Astrocyte of the spinal cord (primary cell): ENCODE results near the gene SCGB1A1.
A peak's percentile ranks its signal among the peaks of the same experiment; 100 is the strongest.
"Not testable (repeated sequence)": the region's sequence is repeated elsewhere in the genome, so short reads cannot be mapped to it uniquely, and the experiment has no call there.

Source experiments
- DNase-seq: peaks from one replicate; pipeline ENCODE4 v3.0.0; 2011; ENCODE audit warnings: low read depth, low spot score
- H3K4me3 ChIP-seq: 2 replicates; pipeline ENCODE4 v1.5.1; 2011; ENCODE audit warnings: low read depth, mild to moderate bottlenecking, low read length, moderate library complexity
- in situ Hi-C: cut with HindIII; loops from 2 replicates; pipeline ENCODE4 v1.10.0; 2017; ENCODE audit warnings: low sequenced_read_pairs
- TF ChIP-seq, protein P1 (sequence below): IDR thresholded peaks from 2 replicates; pipeline ENCODE4 v1.5.1; 2012; ENCODE audit warnings: low read depth, mild to moderate bottlenecking, low read length, inconsistent platforms

The SCGB1A1 gene

DNA sequence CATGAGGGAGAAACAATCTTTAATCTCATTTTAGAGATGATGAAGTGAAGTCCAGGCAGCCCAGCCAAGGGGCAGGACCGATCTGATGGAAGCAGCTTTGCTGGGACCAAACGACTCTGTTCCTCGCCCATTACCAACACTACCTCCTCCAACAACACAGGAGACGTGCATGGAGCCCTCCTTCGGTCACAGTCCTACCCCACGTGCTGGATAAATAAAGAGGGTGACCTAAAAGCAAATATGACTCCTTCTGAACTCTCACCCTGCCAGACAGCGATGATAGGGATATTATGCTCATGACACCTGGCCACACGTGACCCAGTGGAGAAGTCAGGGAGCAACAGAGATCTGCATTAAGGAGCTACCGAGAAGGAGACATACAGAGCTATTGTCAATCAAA, 26.0 kb downstream of the SCGB1A1 start:
- TF ChIP-seq, protein P1, sequence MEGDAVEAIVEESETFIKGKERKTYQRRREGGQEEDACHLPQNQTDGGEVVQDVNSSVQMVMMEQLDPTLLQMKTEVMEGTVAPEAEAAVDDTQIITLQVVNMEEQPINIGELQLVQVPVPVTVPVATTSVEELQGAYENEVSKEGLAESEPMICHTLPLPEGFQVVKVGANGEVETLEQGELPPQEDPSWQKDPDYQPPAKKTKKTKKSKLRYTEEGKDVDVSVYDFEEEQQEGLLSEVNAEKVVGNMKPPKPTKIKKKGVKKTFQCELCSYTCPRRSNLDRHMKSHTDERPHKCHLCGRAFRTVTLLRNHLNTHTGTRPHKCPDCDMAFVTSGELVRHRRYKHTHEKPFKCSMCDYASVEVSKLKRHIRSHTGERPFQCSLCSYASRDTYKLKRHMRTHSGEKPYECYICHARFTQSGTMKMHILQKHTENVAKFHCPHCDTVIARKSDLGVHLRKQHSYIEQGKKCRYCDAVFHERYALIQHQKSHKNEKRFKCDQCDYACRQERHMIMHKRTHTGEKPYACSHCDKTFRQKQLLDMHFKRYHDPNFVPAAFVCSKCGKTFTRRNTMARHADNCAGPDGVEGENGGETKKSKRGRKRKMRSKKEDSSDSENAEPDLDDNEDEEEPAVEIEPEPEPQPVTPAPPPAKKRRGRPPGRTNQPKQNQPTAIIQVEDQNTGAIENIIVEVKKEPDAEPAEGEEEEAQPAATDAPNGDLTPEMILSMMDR: no peak
- DNase-seq: no peak
- peak overlapping the region; percentile 32 for H3K4me3 ChIP-seq
- in situ Hi-C loops: no loop called here

DNA sequence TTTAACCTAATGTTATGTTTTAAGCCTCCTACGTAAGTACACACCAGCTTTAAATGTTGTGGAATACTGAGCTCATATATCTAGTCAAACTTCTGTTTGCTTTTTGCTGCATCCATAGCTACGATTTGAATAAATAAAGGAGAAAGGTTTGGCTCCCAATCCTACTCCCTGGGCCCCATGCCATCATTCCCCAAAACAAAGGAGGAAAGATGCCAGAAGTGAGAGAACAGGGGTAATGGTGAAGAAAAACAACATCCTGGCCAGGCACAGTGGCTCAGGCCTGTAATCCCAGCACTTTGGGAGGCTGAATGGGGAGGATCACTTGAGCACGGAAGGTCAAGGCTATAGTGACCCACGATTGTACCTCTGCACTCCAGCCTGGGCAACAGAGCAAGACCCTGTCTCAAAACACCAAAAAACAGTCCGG, 26.5 kb downstream of the SCGB1A1 start:
- in situ Hi-C loops: no loop called here
- DNase-seq: peak; percentile 65
- TF ChIP-seq, protein P1: no peak
- no peak overlapping the region for H3K4me3 ChIP-seq

DNA sequence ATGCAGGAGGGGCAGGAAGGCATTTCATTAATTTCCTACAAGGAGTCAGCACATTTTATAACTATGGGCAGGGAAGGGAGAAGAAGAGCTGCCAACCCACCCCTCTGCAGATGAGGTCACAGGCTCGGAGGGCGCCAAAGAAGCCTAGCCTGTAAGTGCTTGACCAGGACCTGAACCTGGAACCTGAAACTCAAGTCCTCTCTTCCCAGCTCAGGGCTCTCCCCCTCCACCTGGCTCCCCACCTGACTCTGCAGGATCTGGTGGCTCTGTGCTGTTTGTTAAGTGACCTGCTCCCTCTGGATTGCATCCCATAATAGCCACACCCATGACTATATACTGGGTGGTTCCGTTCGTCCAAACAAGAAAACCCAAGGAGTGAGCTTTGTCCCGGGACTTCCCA, 27.3 kb downstream of the SCGB1A1 start:
- in situ Hi-C loops: no loop called here
- TF ChIP-seq, protein P1: no peak

DNA sequence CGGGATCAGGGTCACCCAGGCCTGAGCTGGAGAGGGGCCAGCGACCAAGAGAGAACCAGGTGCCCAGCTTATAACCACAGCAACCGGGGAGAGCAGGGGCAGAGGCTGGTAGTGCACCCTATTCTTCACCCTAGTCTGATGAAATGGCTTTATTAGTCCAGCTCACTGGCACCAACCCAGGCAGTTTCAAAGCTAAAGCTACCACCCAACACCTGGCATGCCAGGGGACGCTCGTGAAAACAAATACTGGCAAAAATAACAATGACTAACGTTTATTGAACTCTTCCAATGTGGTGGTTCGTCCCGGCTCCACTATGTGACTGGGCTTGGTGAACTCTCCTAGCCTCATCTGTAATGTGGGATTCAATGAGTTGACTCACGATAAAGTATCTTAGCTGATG, 30.6 kb downstream of the SCGB1A1 start:
- H3K4me3 ChIP-seq: no peak overlapping the region
- TF ChIP-seq, protein P1: no peak
- no peak for DNase-seq
- in situ Hi-C loops: no loop called here

More for the DNA sequence above, 27.3 kb downstream of the SCGB1A1 start:
- no peak for DNase-seq
- no peak overlapping the region for H3K4me3 ChIP-seq

DNA sequence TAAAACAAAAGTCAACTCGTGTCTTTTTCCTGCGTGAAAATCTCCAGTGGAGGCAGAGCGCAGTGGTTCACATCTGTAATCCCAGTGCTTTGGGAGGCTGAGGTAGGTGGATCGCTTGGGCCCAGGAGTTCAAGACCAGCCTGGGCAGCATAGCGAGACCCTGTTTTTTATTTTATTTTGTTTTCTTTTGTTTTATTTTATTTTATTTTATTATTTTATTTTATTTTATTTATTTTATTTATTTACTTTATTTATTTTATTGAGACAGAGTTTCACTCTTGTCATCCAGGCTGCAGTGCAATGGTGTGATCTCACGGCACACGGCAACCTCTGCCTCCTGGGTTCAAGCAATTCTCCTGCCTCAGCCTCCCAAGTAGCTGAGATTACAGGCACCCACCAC, 31.1 kb downstream of the SCGB1A1 start:
- DNase-seq, H3K4me3 ChIP-seq, in situ Hi-C loops: not testable (repeated sequence)

DNA sequence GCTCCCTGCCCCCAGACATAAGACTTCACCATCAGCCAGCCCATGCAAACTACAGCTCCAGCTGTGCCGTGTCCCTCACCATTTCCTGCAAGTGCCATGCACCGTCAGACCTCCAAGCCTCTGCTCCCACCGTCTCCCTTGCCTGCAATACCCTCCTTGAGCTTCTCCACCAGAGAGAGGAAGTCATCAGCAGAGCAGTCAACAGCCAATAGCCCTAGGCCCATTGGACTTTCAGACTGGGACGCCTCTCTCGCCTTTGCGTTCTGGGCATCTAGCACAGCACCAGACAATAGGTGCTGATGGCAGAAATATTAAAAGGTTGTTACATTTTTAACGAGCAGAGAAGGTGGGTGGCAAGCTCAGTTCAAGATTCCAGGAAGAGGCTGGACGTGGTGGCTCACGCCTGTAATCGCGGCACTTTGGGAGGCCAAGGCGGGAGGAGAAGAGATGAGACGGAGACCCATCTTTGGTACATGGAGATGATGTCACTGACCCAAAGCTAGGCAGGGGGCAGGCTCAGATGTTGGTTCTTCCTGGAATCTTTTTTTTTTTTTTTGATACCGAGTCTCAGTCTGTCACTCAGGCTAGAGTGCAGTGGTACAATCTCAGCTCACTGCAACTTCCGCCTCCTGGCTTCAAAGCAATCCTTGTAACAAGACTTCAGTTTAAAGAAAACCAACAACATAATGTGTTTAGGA, 31.9 kb downstream of the SCGB1A1 start:
- in situ Hi-C loops: no loop called here
- TF ChIP-seq, protein P1: no peak
- no peak overlapping the region for H3K4me3 ChIP-seq
- no peak for DNase-seq

DNA sequence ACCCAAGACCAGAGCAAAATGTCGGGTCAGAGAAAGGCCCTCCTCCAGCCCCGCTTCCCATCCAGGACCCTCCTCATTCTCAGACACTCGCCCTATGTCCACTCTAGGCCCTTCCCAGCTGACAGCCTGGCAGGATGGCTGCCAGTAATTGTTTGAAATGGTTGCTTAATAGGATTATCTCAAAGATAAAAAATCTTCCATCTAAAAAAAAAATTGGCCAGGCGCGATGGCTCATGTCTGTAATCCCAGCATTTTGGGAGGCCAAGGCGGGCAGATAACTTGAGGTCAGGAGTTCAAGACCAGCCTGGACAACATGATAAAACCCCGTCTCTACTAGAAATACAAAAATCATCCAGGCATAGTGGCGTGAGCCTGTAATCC, 32.4 kb downstream of the SCGB1A1 start:
- no peak overlapping the region for H3K4me3 ChIP-seq
- TF ChIP-seq, protein P1: no peak
- in situ Hi-C loops: no loop called here
- DNase-seq: no peak
